ENCODE results near the gene UACA. TPM values are rescaled to one million over a fixed set of nuclear protein-coding genes. Genes with fewer than 3 reads are reported as not detected.

Gene UACA
- total RNA-seq, 1 donor from 2014 or later = 264 TPM

DNA sequence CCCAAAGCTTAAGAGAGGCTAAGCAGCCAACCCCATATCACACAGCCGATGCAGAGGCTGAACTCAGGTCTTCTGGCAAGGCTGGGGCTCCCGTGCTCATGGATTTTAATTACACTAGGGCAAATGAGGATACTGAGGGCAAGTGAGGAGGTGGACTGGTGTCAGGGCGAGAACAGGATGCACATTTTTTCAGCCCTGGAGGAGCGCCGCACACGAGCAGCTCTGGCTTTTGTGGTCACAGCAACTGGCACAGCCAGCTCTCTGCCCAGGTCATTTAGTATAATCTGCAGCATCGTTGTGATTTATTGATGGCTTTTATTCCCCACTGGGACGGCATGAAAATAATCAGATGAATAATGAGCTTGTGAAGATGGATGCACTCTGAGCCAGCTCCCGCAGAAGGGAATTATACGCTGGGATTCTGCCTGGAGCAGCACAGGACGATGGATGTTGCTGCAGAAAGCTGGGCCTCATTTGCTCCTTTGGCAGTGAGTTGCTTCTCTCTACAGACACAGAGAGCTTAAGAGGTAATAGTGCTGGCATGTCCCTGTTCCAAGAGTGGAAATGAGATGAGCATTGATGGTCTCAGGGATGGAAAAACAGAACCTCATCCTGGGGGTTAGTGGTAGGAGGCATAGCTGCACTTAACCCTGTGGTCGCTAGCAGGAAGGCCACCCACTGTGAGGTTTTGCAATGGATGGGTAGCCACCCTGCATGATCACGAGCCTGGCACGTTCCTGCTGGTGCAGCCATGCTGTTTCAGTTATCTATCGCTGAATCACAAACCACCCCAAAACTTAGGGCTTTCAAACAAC is 135.4 kb downstream of the UACA start:
- peaks cover 14% of the 10 kb centered on the region for H3K4me1 Mint-ChIP-seq (ENCODE audit: unreplicated experiment)
- no peak overlapping the region for H3K27ac Mint-ChIP-seq (ENCODE audit: unreplicated experiment)
- TF ChIP-seq, protein P1, sequence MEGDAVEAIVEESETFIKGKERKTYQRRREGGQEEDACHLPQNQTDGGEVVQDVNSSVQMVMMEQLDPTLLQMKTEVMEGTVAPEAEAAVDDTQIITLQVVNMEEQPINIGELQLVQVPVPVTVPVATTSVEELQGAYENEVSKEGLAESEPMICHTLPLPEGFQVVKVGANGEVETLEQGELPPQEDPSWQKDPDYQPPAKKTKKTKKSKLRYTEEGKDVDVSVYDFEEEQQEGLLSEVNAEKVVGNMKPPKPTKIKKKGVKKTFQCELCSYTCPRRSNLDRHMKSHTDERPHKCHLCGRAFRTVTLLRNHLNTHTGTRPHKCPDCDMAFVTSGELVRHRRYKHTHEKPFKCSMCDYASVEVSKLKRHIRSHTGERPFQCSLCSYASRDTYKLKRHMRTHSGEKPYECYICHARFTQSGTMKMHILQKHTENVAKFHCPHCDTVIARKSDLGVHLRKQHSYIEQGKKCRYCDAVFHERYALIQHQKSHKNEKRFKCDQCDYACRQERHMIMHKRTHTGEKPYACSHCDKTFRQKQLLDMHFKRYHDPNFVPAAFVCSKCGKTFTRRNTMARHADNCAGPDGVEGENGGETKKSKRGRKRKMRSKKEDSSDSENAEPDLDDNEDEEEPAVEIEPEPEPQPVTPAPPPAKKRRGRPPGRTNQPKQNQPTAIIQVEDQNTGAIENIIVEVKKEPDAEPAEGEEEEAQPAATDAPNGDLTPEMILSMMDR (IDR thresholded peaks at IDR 0.05) = no peak
- peaks cover 3% of the 10 kb centered on the region for H3K9me3 Mint-ChIP-seq (ENCODE audit: unreplicated experiment)
- no peak overlapping the region for H3K4me3 Mint-ChIP-seq (ENCODE audit: unreplicated experiment)
- peaks cover 16% of the 10 kb centered on the region for H3K27me3 Mint-ChIP-seq (ENCODE audit: unreplicated experiment)
- peaks cover 40% of the 10 kb centered on the region for H3K36me3 Mint-ChIP-seq (ENCODE audit: unreplicated experiment)
- no peak for DNase-seq (ENCODE audit: extremely low spot score, unreplicated experiment)

DNA sequence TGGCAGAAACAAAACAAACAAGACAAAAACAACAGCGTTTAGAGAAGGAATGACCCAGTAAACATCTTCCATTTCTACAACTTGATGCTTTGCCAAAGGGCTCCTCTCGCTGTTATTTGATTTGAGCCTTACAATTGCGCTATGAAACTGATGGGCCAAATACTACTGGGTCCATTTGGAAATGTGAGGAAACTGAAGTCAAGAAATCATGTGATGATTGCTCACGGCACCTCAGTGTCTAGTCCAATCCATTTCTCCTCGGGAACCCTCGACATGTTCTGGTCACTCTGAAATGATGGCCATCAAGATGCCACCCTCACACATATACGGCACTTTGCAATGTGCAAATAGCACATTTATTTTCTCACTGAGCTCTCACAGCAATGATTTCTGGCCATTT is 136.0 kb downstream of the UACA start:
- H3K4me3 Mint-ChIP-seq (ENCODE audit: unreplicated experiment) = no peak overlapping the region
- TF ChIP-seq, protein P1 (IDR thresholded peaks at IDR 0.05) = no peak
- H3K9me3 Mint-ChIP-seq (ENCODE audit: unreplicated experiment) = peaks cover 3% of the 10 kb centered on the region
- H3K36me3 Mint-ChIP-seq (ENCODE audit: unreplicated experiment) = peaks cover 37% of the 10 kb centered on the region
- H3K27ac Mint-ChIP-seq (ENCODE audit: unreplicated experiment) = no peak overlapping the region
- peaks cover 14% of the 10 kb centered on the region for H3K4me1 Mint-ChIP-seq (ENCODE audit: unreplicated experiment)
- H3K27me3 Mint-ChIP-seq (ENCODE audit: unreplicated experiment) = peaks cover 12% of the 10 kb centered on the region
- DNase-seq (ENCODE audit: extremely low spot score, unreplicated experiment) = no peak

DNA sequence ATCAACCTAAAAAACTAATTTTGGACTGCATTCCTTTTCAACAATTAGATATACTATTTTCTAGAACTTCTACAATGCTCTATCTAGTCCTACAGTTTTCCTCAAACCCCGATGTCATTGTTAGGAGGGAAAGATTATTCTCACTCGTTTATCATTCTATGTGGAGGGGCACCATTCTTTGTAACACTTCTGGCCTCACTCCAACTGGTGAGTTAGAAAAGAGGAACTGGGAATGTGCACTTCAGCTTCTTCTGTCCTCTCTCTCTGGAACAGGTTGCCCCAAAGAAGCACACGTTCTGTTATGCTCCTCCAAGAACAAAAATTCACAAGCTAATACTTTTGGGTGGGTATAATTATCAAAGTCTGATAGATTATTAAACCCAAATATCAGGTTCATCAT is 137.9 kb downstream of the UACA start:
- Mint-ChIP-seq H3K9me3 (ENCODE audit: unreplicated experiment) (peaks cover 3% of the 10 kb centered on the region), H3K27ac (ENCODE audit: unreplicated experiment) (no peak overlapping the region), H3K36me3 (ENCODE audit: unreplicated experiment) (peaks cover 42% of the 10 kb centered on the region), H3K4me1 (ENCODE audit: unreplicated experiment) (peaks cover 14% of the 10 kb centered on the region), H3K4me3 (ENCODE audit: unreplicated experiment) (no peak overlapping the region), H3K27me3 (ENCODE audit: unreplicated experiment) (peaks cover 7% of the 10 kb centered on the region)
- TF ChIP-seq, protein P1 (IDR thresholded peaks at IDR 0.05) = no peak
- DNase-seq (ENCODE audit: extremely low spot score, unreplicated experiment) = no peak

DNA sequence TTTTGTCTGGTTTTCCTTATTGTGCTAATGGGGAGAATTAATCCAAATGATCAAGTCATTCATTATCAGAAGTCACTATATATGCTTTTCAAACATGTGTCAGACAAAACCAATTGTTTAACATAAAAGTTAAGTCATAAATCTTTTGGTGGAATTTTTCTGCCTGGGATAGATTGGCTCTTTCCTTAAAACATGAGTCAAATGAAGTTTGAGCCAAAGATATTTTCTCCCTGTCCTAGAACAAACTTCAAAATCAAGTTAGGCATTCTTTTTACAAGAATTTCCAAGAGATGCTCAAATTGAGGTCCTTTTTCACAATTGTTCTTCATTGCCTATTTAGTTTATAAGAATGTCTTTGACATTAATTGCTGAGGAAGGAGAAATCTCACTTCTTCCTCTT is 138.3 kb downstream of the UACA start:
- H3K9me3 Mint-ChIP-seq (ENCODE audit: unreplicated experiment) = peaks cover 3% of the 10 kb centered on the region
- peaks cover 42% of the 10 kb centered on the region for H3K36me3 Mint-ChIP-seq (ENCODE audit: unreplicated experiment)
- H3K27ac Mint-ChIP-seq (ENCODE audit: unreplicated experiment) = no peak overlapping the region
- peaks cover 7% of the 10 kb centered on the region for H3K27me3 Mint-ChIP-seq (ENCODE audit: unreplicated experiment)
- TF ChIP-seq, protein P1 (IDR thresholded peaks at IDR 0.05) = no peak
- H3K4me3 Mint-ChIP-seq (ENCODE audit: unreplicated experiment) = no peak overlapping the region
- no peak for DNase-seq (ENCODE audit: extremely low spot score, unreplicated experiment)
- H3K4me1 Mint-ChIP-seq (ENCODE audit: unreplicated experiment) = peaks cover 14% of the 10 kb centered on the region

DNA sequence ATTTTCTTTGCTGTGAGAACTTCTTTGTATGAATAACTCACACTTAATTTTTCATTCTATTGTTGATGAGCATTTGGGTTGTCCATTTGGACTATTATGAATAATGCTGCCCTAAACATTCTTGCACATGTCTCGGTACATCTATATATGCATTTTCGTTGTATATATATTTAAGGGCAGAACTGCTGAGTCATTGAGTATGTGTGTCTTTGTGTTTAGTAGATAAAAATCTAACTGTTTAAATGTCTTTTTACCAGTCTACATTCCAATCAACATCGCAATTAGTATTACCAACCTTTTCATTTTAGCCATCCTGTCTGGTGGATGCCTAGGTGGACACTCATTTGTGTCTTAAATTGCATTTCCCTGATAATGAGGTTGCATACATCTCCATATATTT is 144.4 kb downstream of the UACA start:
- H3K9me3 Mint-ChIP-seq (ENCODE audit: unreplicated experiment) = peaks cover 3% of the 10 kb centered on the region
- H3K36me3 Mint-ChIP-seq (ENCODE audit: unreplicated experiment) = peaks cover 20% of the 10 kb centered on the region
- H3K27me3 Mint-ChIP-seq (ENCODE audit: unreplicated experiment) = peaks cover 15% of the 10 kb centered on the region
- peaks cover 4% of the 10 kb centered on the region for H3K4me1 Mint-ChIP-seq (ENCODE audit: unreplicated experiment)
- DNase-seq (ENCODE audit: extremely low spot score, unreplicated experiment) = no peak
- no peak overlapping the region for H3K27ac Mint-ChIP-seq (ENCODE audit: unreplicated experiment)
- TF ChIP-seq, protein P1 (IDR thresholded peaks at IDR 0.05) = no peak
- no peak overlapping the region for H3K4me3 Mint-ChIP-seq (ENCODE audit: unreplicated experiment)

Data from osteocyte (in vitro differentiated cells).